Amniotic stem cell (primary cell): ENCODE data around the gene ST6GALNAC4.

Source experiments
- DNase-seq: peaks from one replicate; lab custom pipeline; 2025; lab: John Stamatoyannopoulos, UW

ST6GALNAC4 gene

DNA sequence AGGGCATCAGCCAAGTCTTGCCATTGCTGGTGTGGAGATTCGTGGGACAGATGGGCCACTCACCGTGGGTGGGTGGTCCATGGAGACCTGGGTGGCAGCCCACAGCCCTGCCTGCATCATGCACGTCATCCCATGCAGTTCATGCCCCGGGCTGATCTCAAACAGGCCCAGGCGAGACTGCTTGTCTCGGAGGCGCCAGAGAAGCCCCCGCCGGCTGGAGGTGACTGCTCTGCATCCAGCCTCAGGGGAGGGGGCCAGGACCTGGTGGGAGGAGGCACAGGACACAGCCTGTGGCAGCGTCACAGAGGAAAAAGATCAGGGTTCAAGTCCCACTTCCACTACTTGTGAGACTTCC is 12.8 kb upstream of the ST6GALNAC4 start:
- no peak for DNase-seq

- no peak for DNase-seq
Measured at GRCh38 chr9:127928676-127929624, 12.1 kb upstream of the ST6GALNAC4 start.

GRCh38 chr9:127927988-127928675 is 11.3 kb upstream of the ST6GALNAC4 start:
- no peak for DNase-seq

GRCh38 chr9:127927201-127927987 is 10.6 kb upstream of the ST6GALNAC4 start:
- no peak for DNase-seq

DNA sequence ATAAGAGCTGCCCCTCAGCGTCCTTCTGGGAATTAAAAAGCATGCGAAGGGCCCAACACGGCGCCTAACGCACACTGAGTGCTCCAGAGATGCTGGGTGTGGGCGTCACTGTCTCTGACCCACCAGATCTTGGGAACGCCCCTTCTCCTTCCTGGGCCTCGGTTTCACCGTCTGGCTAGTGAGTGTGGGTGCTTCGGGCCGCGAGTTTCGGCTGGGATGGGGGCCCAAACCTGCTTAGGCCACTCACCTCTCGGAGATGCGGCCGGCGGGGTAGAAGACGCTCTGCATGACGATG is 10.0 kb upstream of the ST6GALNAC4 start:
- DNase-seq, result no peak

GRCh38 chr9:127925959-127926905 is 9.4 kb upstream of the ST6GALNAC4 start:
- no peak for DNase-seq

- no peak for DNase-seq
Measured at GRCh38 chr9:127924736-127925444, 8.0 kb upstream of the ST6GALNAC4 start.

DNA sequence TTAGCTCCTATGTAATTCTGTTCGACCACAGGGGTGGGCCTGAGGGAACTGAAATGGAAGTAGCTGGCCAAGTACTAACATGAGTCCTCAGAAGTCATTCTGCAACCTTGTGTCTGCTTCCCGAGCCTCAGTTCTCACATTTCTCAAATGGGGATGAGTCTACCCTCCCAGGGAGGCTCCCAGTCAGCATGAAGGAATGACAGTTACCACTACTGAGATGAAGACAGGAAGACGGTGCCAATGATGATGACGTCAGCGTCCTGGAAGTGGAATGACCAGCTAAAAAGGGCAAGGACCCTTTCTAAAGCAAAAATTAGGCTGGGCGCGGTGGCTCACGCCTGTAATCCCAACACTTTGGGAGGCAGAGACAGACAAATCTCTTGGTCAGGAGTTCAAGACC is 6.9 kb upstream of the ST6GALNAC4 start:
- DNase-seq, result peak; percentile 88

GRCh38 chr9:127923046-127923445 is 6.2 kb upstream of the ST6GALNAC4 start:
- no peak for DNase-seq

DNA sequence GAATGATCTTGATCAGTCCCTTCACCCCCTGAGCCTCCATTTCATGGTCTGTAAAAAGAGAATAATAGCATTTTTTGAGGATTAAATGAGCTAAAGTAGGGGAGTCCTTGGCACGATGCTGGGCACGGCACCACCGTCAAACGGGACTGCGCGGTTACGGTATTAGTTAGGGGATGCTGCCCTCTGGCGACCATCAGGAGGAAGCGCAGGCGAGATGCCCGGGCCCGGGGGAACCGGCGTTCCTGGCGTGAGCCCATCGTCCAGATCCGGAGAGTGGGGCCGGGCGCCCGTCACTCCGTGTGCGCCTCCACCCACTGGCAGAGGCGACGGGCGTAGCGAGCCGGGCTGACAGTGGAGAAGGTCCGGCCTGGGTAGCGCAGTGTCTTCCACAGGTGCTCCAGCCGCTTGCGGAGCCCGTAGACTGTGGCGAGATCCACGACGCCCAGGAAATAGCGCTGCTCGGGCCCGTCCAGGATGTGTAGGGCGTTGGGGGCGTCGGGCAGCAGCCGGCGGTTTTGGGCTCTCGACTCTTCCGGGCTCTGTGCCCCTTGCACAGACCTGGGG is 4.8 kb upstream of the ST6GALNAC4 start:
- no peak for DNase-seq

GRCh38 chr9:127920794-127921193 is 4.0 kb upstream of the ST6GALNAC4 start:
- no peak for DNase-seq

DNA sequence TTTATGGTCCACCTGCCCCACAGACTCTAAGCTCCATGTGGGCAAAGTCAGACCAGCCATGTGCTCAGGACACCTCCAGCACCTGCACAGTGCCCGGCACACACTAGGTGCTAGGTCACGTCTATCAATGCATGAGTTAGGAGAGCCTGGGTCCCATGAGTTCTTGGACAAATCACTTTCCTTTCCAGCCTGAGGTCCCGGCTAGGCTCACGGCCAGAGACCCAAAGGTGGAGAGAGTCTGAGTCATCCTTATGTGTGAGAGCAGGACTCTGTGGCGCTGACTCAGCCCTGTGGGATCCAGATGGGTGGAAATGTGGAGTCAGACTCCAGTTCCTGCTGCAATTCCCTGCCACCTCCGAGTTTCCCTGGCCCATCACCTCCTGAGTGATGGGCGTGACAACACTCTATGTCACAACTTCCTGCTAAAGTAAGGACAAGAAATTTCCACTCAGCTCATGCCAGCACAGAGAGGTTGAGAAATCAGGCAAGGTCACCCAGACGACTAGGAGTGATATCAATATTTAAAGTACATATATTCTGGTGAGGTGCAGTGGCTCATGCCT is 2.5 kb upstream of the ST6GALNAC4 start:
- peak; percentile 99 for DNase-seq

GRCh38 chr9:127918183-127919107 is 1.6 kb upstream of the ST6GALNAC4 start:
- no peak for DNase-seq

GRCh38 chr9:127917603-127918002 is 762 bp upstream of the ST6GALNAC4 start:
- DNase-seq, result no peak

DNA sequence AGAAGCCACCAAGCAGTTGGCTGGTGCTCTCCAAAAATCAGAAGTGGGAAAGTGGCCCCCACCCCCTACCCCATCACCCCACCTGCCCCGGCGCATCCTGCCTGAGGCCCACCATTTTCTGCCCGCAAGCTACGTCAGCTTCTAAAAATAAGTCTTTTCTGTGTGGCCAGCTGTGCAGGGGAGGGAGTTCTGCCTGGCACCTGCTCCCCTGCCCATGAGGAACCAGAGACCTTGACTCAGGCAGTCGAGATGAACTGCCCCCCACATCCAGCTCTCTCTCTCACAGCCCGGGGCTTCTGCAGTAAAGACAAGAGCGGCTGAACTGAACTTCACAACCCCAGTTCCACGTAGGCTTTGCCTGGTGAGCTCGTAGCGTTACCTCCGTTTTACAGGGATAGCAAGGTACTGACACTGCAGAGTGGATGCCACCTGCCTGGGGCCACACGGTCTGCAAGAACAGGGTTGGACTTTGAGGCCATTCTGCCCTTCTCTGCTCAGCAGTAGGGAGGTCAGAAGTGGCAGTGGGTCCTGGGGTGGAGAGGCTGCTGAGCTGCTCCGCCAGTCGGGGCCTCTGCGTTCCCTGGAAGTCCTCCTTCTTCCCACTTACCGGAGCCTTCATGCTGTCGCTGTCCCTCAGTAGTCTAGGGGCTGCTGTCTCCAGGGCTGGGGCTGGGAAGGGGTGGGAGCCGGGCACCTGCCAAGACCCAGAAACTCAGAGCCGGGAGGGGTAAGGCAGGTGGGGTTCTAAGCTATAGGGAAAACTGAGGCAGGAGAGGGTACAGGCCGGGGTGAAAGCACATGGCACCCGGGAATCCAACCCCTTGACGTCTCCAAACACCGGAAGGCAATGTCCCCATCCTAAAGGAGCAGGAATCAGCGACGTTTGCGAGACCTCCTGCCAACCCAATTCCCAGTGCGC is 781 bp downstream of the ST6GALNAC4 start:
- no peak for DNase-seq

DNA sequence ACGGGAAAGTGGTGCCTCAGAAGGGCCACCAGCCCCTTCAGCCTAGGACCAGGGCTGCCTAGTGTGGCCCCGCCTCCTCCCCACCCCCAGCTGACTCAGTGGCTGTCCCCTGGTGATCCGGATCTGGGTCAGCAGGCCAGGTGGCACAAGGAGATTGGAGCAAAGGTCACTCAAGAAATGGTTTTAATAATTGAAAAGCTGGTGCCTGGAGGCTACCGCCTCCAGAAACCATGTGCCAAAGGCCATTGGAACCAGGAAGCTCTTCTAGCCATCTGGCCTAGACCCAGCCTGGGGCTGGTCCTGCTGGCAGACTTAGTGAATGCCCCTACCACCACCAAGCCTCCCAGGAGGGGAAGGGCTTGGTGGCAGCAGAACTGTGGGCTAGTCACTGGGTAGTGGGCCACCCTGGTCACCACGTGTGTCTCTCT is 1.5 kb downstream of the ST6GALNAC4 start:
- DNase-seq, result no peak

GRCh38 chr9:127913682-127914081 is 3.2 kb downstream of the ST6GALNAC4 start:
- DNase-seq, result no peak

- DNase-seq, result no peak
Measured at GRCh38 chr9:127912882-127913281, 4.0 kb downstream of the ST6GALNAC4 start.
